A673 (cell line): ENCODE measurements around the gene ANKS1B.

Experiments
- CTCF ChIP-seq: fragments of 300-800, 200-600 bp; sonication (generic); conservative IDR thresholded peaks from 2 replicates; pipeline ENCODE4 v1.5.1; 2017; ENCODE audit warnings: low read depth, mild to moderate bottlenecking, antibody characterized with exemption, low read length, moderate library complexity, mixed read lengths
- EZH2 ChIP-seq: fragments of 200-600 bp; sonication (generic); IDR thresholded peaks from 2 replicates; pipeline ENCODE4 v1.6.1; 2017; ENCODE audit warnings: borderline replicate concordance, low read depth, mild to moderate bottlenecking, mixed read lengths, antibody characterized with exemption, low read length; ENCODE audit not compliant: poor library complexity, severe bottlenecking

DNA sequence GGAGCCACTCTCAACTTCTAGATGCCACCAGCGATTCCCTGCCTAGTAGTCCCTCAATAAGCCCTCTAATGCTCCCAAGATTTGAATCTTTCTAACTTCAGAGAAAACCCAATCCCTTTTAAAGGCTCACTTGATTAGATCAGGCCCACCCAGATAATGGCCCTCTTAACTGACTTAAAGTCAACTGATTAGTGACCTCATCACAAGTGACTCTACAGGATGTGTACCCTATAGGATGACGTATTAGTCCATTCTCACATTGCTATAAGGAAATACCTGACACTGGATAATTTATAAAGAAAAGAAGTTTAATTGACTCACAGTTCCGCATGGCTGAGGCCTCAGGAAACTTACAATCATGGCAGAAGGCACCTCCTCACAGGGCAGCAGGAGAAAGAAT is 49.1 kb downstream of the ANKS1B start:
- TF ChIP-seq CTCF (no peak), EZH2 (no peak)
